Measurements from ENCODE around the gene KRT83.

Gene KRT83

DNA sequence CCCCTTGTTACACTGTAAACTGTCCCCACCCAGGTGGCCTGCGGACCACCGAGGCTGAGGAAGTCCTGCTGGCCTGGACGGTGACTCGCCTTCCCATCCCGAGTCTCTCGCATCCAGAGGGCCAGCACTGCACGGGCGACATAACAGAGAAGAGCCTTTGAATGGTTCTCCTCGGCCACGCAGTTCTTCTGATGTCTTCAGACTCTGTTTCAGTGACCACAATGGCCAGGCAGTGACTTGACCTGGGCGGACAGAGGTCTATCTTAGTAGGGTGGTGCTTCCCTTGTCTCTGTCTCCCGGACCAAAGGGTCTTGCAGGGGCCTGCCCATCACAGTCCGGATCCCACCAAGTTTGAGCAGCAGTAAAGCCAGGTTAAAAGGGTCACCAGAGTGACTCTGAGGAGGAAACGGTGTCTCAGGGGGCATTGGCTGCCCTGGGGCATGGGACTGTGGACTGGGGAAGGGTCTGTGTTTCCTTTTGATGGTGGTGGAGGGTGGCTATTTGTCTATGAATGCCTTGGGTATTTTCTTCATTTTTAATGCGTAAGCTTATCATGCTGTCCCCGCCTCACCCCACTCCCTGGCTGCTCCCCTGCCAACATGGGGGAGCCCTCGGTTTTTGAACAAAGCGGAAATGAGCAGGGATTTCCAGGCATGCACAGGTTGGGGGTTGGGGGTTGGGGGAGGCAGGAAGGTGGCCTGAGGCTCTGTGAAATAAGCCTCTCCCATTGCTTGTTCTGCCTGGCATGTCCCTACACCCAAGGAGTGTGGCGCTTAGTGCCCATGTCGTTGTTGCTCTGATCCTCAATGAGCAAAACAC is 35.8 kb upstream of the KRT83 start:
- Histone ChIP-seq H3K9me3 (no peaks in the 10 kb centered on the region), H3K4me3 (ENCODE audit: low read depth in 1 of 2, low read length in 1 of 2) (no peak overlapping the region), H3K36me3 (no peaks in the 10 kb centered on the region), H3K27me3 (peaks cover 17% of the 10 kb centered on the region), H3K27ac (no peak overlapping the region), H3K4me1 (ENCODE audit: control insufficient read depth in 1 of 2, insufficient read depth in 1 of 2, low read depth in 1 of 2, low read length in 1 of 2) (no peaks in the 10 kb centered on the region)
- TF ChIP-seq, protein P1, sequence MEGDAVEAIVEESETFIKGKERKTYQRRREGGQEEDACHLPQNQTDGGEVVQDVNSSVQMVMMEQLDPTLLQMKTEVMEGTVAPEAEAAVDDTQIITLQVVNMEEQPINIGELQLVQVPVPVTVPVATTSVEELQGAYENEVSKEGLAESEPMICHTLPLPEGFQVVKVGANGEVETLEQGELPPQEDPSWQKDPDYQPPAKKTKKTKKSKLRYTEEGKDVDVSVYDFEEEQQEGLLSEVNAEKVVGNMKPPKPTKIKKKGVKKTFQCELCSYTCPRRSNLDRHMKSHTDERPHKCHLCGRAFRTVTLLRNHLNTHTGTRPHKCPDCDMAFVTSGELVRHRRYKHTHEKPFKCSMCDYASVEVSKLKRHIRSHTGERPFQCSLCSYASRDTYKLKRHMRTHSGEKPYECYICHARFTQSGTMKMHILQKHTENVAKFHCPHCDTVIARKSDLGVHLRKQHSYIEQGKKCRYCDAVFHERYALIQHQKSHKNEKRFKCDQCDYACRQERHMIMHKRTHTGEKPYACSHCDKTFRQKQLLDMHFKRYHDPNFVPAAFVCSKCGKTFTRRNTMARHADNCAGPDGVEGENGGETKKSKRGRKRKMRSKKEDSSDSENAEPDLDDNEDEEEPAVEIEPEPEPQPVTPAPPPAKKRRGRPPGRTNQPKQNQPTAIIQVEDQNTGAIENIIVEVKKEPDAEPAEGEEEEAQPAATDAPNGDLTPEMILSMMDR (IDR thresholded peaks at IDR 0.05): no peak

DNA sequence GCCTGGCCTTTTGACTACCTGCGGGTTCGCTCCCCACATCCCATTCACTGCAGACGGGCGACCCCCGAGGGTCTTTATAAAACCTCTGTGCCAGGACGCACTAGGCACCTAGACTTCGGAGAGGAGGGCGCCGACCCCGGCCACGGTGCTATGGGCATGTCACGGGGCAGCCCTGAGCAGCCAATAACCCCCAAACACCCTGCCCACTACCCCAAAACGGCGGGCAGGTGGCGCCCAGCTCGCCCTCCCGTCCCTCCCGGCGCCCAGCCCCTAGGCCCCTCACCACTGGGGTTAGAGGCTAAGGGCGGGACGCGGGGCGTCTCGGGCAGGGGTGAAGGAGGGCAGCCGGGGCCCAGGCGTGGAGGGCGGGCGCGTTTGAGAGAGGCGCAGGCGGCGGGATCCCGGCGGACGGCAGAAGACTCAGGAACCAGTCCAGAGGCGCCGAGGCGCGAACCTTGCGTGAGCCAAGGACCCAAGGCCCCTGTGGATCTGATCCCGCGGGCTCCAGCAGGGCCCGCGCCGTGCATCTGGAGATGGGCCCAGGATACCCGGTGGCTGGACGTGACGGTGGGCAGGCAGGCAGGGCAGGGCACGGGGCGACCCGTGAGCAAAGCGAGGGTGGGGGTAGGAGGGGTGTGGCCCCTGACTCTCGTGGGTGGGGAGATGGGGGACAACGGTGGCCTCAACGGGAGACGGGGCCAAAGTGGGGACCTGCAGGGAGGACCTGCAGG is 35.0 kb upstream of the KRT83 start:
- Histone ChIP-seq H3K9me3 (no peaks in the 10 kb centered on the region), H3K36me3 (no peaks in the 10 kb centered on the region), H3K27me3 (peaks cover 17% of the 10 kb centered on the region), H3K4me1 (ENCODE audit: control insufficient read depth in 1 of 2, insufficient read depth in 1 of 2, low read depth in 1 of 2, low read length in 1 of 2) (no peaks in the 10 kb centered on the region), H3K4me3 (ENCODE audit: low read depth in 1 of 2, low read length in 1 of 2) (no peak overlapping the region), H3K27ac (no peak overlapping the region)
- TF ChIP-seq, protein P1 (IDR thresholded peaks at IDR 0.05): no peak

DNA sequence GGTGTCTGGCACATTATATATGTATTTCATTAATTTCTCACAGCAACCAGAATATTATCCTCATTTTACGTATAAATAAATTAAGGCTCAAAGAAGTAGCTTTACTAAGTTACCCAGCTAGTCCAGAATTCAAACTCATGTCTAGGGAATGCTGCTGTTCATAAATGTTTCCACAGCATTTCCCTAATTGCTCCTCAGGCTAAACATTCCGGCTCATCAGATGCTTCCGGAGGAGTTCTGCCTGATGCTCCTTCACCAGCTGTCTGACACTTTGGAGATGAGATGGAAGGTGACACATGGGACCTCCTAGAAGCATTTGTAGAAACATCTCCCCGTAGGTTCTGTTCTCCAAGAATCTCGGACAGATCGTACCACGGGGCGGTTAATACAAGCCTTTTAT is 34.0 kb upstream of the KRT83 start:
- H3K4me1 ChIP-seq (ENCODE audit: control insufficient read depth in 1 of 2, insufficient read depth in 1 of 2, low read depth in 1 of 2, low read length in 1 of 2): no peaks in the 10 kb centered on the region
- no peaks in the 10 kb centered on the region for H3K36me3 ChIP-seq
- peaks cover 25% of the 10 kb centered on the region for H3K27me3 ChIP-seq
- TF ChIP-seq, protein P1 (IDR thresholded peaks at IDR 0.05): no peak
- H3K27ac ChIP-seq: no peak overlapping the region
- H3K4me3 ChIP-seq (ENCODE audit: low read depth in 1 of 2, low read length in 1 of 2): no peak overlapping the region
- no peaks in the 10 kb centered on the region for H3K9me3 ChIP-seq

DNA sequence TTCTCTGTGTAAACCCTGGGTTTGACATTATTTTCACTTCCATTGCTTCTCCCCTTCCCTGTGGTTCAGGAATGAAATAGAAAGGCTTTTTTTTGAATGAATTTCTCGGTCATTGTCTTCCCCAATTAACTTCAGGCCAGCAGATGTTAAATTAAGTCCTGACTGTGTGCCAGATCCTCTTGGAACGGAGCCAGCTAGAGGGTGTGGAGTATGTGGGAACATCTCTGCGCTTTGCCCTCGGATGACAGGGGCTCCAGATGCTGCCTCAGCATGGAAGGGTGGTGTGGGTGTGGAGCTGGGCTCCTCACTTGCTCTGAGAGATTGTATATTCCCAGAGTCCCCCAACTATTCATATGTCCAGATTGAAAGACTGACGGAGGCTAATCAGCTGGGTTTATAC is 33.0 kb upstream of the KRT83 start:
- Histone ChIP-seq H3K27me3 (peaks cover 32% of the 10 kb centered on the region), H3K27ac (no peak overlapping the region), H3K9me3 (no peaks in the 10 kb centered on the region), H3K36me3 (no peaks in the 10 kb centered on the region), H3K4me3 (ENCODE audit: low read depth in 1 of 2, low read length in 1 of 2) (no peak overlapping the region), H3K4me1 (ENCODE audit: control insufficient read depth in 1 of 2, insufficient read depth in 1 of 2, low read depth in 1 of 2, low read length in 1 of 2) (no peaks in the 10 kb centered on the region)
- TF ChIP-seq, protein P1 (IDR thresholded peaks at IDR 0.05): no peak

DNA sequence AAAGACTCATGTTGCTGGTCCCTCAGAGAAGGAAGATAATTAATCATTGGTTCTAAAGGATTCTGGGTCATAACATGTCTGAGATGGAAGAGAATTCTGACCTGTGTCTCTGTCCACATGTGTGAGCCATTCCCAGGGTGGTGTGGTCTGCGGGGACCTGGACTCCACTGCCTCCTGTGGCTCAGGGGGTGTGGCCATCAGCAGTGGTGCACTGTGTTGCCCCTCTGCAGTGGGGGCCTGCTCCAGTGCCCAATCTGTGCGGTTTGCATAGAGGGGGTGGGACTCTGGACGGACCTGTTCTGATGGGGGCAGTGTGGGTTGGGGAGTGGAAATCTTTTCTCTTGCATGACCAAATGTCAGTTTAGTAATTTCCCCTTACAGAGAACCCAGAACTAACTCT is 32.6 kb upstream of the KRT83 start:
- Histone ChIP-seq H3K27ac (no peak overlapping the region), H3K36me3 (no peaks in the 10 kb centered on the region), H3K4me1 (ENCODE audit: control insufficient read depth in 1 of 2, insufficient read depth in 1 of 2, low read depth in 1 of 2, low read length in 1 of 2) (no peaks in the 10 kb centered on the region), H3K4me3 (ENCODE audit: low read depth in 1 of 2, low read length in 1 of 2) (no peak overlapping the region), H3K9me3 (no peaks in the 10 kb centered on the region), H3K27me3 (peaks cover 33% of the 10 kb centered on the region)
- TF ChIP-seq, protein P1 (IDR thresholded peaks at IDR 0.05): no peak

All from neutrophil (primary cell).